ENCODE data around the gene ATP6V1B1. TPM values are rescaled to one million over a fixed set of nuclear protein-coding genes. Genes with fewer than 3 reads are reported as not detected.
"Not testable (repeated sequence)": the region's sequence is repeated elsewhere in the genome, so short reads cannot be mapped to it uniquely, and the experiment has no call there.

ATP6V1B1 gene
- total RNA-seq, 1 experiment from 2014 or later, result 6.5 TPM

DNA sequence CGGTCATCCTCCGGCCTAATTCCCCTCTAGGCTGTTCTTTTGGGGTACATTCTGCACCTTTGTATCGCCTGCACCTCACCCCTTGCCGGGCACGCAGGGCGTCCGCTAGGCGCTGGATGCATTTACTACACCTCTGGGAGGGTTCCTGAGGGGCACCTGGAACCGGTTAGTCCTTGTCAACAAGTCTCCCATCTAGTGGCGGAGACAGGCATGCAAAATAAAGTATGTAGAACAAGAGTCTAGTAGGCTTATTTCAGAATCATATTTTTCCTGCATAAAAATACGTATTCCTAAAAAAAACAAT lies 59.7 kb downstream of the ATP6V1B1 start:
- intact Hi-C loops (cut with micrococcal nuclease; ENCODE audit: unreplicated experiment), result no loop called here
- peak; percentile 61 for DNase-seq (ENCODE audit: low spot score)
- Histone ChIP-seq H3K4me1 (ENCODE audit: insufficient read depth, low read length, poor library complexity, severe bottlenecking) (peaks cover 6% of the 10 kb centered on the region), H3K36me3 (ENCODE audit: insufficient read depth, low read length, poor library complexity, severe bottlenecking) (no peaks in the 10 kb centered on the region), H3K27ac (ENCODE audit: low read depth, low read length, poor library complexity, severe bottlenecking) (peak overlapping the region; percentile 44), H3K4me3 (ENCODE audit: low read depth, low read length, poor library complexity, severe bottlenecking) (peak overlapping the region; percentile 97), H3K9me3 (ENCODE audit: low read depth, low read length, poor library complexity, severe bottlenecking) (no peaks in the 10 kb centered on the region), H3K27me3 (replicated peaks; ENCODE audit: insufficient read depth, low read depth, low read length, poor library complexity) (no peaks in the 10 kb centered on the region)
- POLR2A ChIA-PET (ENCODE audit: low non-redundant PET), result no interaction called here
- TF ChIP-seq, protein P1, sequence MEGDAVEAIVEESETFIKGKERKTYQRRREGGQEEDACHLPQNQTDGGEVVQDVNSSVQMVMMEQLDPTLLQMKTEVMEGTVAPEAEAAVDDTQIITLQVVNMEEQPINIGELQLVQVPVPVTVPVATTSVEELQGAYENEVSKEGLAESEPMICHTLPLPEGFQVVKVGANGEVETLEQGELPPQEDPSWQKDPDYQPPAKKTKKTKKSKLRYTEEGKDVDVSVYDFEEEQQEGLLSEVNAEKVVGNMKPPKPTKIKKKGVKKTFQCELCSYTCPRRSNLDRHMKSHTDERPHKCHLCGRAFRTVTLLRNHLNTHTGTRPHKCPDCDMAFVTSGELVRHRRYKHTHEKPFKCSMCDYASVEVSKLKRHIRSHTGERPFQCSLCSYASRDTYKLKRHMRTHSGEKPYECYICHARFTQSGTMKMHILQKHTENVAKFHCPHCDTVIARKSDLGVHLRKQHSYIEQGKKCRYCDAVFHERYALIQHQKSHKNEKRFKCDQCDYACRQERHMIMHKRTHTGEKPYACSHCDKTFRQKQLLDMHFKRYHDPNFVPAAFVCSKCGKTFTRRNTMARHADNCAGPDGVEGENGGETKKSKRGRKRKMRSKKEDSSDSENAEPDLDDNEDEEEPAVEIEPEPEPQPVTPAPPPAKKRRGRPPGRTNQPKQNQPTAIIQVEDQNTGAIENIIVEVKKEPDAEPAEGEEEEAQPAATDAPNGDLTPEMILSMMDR (conservative IDR thresholded peaks at IDR 0.05; ENCODE audit: low read depth, low read length), result peak; percentile 49
- no peak for TF ChIP-seq EZH2 (IDR thresholded peaks at IDR 0.05; ENCODE audit: borderline replicate concordance, low read depth, low read length, poor library complexity, severe bottlenecking)
- no TSS peak for BruUV-seq (replicated peaks)
- CTCF ChIA-PET, result no interaction called here

DNA sequence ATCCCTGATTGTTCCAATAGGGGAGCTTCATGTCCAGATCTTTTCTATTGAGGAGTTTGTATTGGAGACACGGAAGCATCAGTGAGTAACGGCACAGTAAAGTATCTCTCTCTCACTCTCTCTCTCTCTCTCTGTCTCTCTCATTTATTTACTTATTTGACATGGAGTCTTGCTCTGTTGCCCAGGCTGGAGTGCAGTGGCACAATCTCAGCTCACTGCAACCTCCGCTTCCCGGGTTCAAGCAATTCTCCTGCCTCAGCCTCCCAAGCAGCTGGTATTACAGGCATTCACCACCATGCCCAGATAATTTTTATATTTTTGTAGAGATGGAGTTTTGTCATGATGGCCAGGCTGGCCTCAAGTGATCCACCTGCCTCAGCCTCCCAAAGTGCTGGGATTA lies 63.2 kb downstream of the ATP6V1B1 start:
- POLR2A ChIA-PET (ENCODE audit: low non-redundant PET); CTCF ChIA-PET: not testable (repeated sequence)

DNA sequence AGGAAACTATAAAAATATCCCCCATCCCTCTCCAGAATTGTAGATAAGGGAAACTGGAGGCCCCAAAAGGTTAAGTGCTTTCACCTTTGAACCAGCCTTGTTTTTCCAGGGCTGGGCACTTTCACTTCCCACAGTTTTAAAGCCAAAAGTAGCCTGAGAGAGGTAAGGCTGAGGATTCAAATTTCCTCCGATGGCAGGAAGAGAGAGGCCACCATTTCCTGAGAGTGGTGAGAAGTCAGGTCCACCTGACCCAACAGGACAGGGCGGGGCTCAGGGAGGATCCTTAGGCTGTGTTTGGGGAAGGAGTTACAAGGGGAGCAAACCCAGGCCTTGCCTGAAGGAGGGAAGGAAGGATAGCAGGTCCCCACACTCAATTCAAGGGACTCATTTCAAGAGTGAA lies 63.7 kb downstream of the ATP6V1B1 start:
- H3K4me3 ChIP-seq (ENCODE audit: low read depth, low read length, poor library complexity, severe bottlenecking), result no peak overlapping the region
- ChIA-PET CTCF (no interaction called here), POLR2A (ENCODE audit: low non-redundant PET) (no interaction called here)
- H3K36me3 ChIP-seq (ENCODE audit: insufficient read depth, low read length, poor library complexity, severe bottlenecking), result no peaks in the 10 kb centered on the region
- H3K27me3 ChIP-seq (replicated peaks; ENCODE audit: insufficient read depth, low read depth, low read length, poor library complexity), result no peaks in the 10 kb centered on the region
- H3K9me3 ChIP-seq (ENCODE audit: low read depth, low read length, poor library complexity, severe bottlenecking), result no peaks in the 10 kb centered on the region
- no peaks in the 10 kb centered on the region for H3K4me1 ChIP-seq (ENCODE audit: insufficient read depth, low read length, poor library complexity, severe bottlenecking)
- intact Hi-C loops (cut with micrococcal nuclease; ENCODE audit: unreplicated experiment), result no loop called here
- no TSS peak for BruUV-seq (replicated peaks)
- no peak for TF ChIP-seq EZH2 (IDR thresholded peaks at IDR 0.05; ENCODE audit: borderline replicate concordance, low read depth, low read length, poor library complexity, severe bottlenecking)
- TF ChIP-seq, protein P1 (conservative IDR thresholded peaks at IDR 0.05; ENCODE audit: low read depth, low read length), result no peak
- H3K27ac ChIP-seq (ENCODE audit: low read depth, low read length, poor library complexity, severe bottlenecking), result no peak overlapping the region
- no peak for DNase-seq (ENCODE audit: low spot score)

More for the DNA sequence above, 63.2 kb downstream of the ATP6V1B1 start:
- H3K27me3 ChIP-seq (replicated peaks; ENCODE audit: insufficient read depth, low read depth, low read length, poor library complexity); H3K4me3 ChIP-seq (ENCODE audit: low read depth, low read length, poor library complexity, severe bottlenecking); H3K36me3 ChIP-seq (ENCODE audit: insufficient read depth, low read length, poor library complexity, severe bottlenecking); intact Hi-C loops (cut with micrococcal nuclease; ENCODE audit: unreplicated experiment); DNase-seq (ENCODE audit: low spot score); H3K27ac ChIP-seq (ENCODE audit: low read depth, low read length, poor library complexity, severe bottlenecking); H3K9me3 ChIP-seq (ENCODE audit: low read depth, low read length, poor library complexity, severe bottlenecking); BruUV-seq (replicated peaks); H3K4me1 ChIP-seq (ENCODE audit: insufficient read depth, low read length, poor library complexity, severe bottlenecking): not testable (repeated sequence)

DNA sequence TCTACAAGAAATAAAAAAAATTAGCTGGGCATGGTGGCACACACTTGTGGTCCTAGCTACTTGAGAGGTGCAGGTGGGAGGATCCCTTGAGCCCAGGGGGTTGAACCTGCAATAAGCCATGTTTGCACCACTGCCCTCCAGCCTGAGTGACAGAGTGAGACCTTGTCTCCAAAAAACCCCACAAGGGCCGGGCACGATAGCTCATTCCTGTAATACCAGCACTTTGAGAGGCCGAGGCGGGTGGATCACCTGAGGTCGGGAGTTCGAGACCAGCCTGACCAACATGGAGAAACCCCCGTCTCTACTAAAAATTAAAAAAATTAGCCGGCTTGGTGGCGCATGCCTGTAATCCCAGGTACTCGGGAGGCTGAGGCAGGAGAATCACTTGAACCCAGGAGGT lies 64.2 kb downstream of the ATP6V1B1 start:
- H3K36me3 ChIP-seq (ENCODE audit: insufficient read depth, low read length, poor library complexity, severe bottlenecking); DNase-seq (ENCODE audit: low spot score); intact Hi-C loops (cut with micrococcal nuclease; ENCODE audit: unreplicated experiment); BruUV-seq (replicated peaks); H3K4me1 ChIP-seq (ENCODE audit: insufficient read depth, low read length, poor library complexity, severe bottlenecking); H3K27me3 ChIP-seq (replicated peaks; ENCODE audit: insufficient read depth, low read depth, low read length, poor library complexity); POLR2A ChIA-PET (ENCODE audit: low non-redundant PET); H3K9me3 ChIP-seq (ENCODE audit: low read depth, low read length, poor library complexity, severe bottlenecking); H3K27ac ChIP-seq (ENCODE audit: low read depth, low read length, poor library complexity, severe bottlenecking); CTCF ChIA-PET; H3K4me3 ChIP-seq (ENCODE audit: low read depth, low read length, poor library complexity, severe bottlenecking): not testable (repeated sequence)

Data from A673 (cell line).